ENCODE measurements around the gene TPH2.
A peak's percentile ranks its signal among the peaks of the same experiment; 100 is the strongest.

Gene TPH2

DNA sequence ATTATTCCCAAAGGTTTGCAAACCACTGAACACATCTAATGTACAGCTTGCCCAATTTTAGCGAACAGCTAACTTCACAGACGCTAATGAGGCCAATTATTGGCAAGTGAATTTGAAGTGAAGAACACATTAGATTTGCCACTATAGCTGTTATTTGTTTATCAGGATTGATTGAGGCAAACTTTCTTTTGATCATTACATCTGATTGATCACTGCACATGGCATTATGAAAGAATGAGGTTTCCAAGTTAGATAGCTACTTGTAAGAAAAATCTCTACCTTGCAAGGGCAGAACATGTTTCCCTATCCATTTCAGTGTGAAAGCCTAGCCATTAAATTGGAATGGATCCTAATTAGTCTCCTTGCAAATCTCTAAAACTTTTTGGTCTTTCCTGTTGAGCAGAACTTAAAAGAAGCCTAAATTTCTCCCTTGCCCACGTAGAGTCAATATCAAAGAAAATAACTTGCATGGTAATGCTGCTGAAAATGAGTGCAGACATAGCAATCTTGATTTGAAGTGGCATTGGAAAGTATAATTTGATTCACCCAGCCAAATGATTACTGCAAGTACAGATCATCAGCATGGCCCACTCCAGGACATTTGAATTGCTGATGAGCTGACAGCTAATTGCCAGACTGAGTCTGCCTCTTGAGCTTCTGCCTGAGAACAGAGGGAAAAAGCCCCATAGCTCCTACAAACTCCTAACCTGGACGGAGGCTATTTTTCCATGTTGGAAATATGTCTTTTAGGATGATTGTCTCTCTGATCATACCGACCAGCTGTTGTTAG, 98.6 kb downstream of the TPH2 start:
- DNase-seq = no peak

DNA sequence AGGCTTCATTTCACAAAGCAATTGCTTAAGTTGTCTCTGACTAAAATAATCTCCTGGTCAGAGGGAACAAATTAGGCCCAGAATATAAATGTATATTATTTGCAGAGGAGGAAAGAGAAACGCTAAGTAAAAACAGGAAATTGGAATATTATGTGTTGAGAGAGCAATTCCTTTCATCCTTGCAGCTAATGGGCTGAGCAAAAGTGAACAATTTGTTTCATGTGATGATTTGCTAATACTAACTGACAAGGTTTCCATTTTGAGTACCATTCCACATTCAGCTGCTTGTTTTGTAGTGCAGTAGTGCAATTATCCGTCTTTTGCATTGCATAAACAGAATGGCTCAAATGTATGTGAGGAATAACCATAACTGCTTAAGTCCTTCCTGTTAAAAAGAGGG, 103.2 kb downstream of the TPH2 start:
- no peak for DNase-seq

- DNase-seq = no peak
Observed at GRCh38 chr12:72053604-72054003, 115.0 kb downstream of the TPH2 start.

- no peak for DNase-seq
Observed at GRCh38 chr12:72054511-72054910, 115.9 kb downstream of the TPH2 start.

- DNase-seq = peak; percentile 39
Observed at GRCh38 chr12:72057330-72057914, 118.8 kb downstream of the TPH2 start.

DNA sequence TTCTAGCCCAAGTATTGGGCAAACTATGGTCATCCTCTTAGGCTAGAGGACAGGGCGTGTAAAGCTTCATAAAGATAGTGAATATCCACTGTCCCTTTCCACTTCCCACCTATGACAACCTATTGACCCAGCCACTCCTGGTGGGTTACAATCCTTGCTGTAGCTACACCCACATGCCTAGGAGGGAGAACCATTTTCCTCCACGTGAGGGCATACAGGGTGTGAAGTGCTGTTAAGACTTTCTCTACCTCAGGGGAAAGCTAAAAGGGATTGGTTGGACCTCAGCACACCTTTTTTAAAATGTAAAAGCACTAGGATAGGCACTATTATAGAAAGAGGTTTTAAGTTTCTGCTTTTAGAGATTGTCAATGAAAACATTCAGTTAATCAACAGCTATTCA, 124.4 kb downstream of the TPH2 start:
- no peak for DNase-seq

DNA sequence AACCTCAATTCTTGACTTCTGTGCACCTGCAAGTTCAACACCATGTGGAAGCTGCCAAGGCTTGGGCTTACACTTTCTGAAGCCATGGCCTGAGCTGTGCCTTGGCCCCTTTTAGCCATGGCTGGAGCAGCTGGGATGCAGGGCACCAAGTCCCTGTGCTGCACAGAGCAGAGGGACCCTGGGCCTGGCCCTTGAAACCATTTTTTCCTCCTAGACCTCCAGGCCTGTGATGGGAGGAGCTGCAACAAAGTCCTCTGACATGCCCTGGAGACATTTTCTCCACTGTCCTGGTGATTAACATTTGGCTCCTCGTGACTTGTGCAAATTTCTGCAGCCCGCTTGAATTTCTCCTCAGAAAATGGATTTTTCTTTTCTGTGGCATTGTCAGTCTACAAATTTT, 132.4 kb downstream of the TPH2 start:
- no peak for DNase-seq

DNA sequence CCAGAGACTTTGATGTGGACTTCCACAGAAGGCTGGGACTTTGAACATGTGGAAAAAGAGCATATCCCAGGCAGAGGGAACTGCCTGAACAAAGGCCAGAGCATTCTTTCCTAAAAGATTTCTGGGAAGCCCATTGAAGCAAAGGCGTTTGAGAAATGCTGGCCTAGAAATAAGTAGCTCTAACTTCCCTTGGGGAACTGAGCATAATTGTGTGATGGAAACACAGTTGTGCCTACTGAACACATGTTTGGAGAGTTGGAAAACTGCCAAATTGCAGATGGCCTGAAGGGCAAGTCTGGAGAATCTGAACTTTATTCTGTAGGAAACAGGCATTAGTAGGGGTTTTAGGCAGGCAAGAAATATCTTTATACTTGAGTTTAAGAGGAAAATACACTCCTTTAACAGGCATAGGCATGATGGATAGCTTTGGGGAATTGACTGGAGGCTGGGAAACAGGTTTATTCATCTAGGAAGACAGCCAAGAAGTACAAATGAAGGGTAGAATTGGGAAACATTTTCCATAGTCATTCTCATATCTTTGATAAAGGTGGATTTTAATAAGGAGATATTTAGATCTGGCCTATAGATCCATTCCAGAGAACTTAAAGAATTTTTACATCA, 134.1 kb downstream of the TPH2 start:
- DNase-seq = no peak

DNA sequence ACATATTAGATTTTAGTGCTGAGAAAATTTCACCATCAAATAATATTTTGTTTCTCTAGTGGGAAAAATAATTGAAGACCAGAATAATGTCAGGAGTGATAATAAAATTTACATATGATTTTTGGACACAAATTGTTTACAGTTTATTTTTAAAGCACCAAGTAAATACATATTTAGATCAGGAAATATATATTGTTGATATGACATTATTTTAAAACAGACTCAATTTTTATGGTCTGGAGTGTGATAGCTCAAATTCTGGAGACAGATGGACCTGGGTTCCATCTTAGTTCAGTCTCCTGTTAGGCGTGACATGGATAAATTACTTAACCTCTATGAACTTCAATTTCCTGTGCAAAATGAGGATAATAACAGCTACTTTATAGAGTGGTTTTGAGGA, 135.4 kb downstream of the TPH2 start:
- no peak for DNase-seq

DNA sequence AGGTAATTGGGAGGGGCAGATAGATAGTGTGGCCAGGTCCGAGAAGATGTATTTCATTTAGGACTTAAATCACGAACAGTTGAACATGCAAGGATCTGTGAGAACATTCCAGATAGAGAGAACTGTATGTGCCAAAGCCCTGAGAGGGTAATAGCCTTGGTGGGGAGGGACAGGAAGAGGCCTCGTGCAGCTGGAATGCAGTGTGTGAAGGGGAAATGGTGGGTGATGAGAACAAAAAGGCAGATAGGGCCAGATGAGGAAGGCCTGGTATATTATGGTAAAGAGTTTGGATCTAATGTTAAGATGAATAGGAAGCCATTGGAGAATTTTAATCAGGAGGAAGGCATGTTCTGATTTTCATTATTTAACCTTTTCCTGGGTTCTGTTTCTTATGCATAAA, 136.3 kb downstream of the TPH2 start:
- DNase-seq = no peak

DNA sequence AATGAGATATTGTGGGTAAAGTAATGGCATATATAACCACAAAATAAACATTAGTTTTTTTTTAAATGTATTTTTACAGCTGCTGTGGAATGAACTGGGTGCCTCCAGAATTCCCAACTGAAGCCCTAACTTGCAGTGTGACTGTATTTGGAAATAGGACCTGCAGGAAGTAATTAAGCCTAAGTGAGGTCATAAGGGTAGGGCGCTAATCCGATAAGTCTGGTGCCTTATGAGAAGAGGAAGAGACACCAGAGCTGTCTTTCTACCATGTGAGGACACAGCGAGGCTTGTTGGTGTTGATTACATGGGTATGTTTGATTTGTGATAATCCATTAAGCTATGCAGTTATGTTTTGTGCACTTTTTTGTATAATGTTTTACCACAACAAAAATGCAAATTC, 136.8 kb downstream of the TPH2 start:
- DNase-seq = peak; percentile 54

DNA sequence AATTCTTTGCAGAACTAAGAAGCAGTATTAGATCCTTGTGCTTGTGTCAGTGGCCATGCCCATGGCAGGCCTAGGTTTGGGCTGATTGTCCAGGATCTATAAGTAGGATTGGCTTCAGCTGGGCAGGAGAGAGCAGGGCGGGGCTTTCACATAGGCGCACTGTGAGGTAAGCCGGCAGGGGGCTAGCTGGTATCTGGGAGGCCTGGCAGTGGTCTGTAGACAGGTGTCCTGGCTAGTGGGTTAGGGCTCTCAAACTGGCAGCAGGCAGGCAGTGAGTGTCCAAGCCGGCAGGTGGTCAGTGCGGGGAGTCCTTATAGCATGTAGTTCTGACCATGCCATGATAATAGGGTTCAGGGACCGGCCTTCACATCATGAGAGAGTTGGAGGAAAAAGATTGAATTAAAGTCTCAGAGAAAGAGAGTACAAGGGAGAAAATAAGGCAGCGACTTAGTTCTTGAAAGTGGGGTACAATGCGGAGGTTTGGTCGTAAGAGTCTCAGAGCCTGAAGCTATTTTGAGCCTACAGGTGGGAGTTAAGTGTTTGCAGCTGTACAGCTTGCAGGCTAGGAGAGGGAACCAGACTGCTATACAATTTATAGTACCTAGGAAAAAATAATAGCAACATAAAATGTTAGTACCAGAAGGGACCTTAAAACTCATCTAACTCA, 137.4 kb downstream of the TPH2 start:
- DNase-seq = peak; percentile 83

DNA sequence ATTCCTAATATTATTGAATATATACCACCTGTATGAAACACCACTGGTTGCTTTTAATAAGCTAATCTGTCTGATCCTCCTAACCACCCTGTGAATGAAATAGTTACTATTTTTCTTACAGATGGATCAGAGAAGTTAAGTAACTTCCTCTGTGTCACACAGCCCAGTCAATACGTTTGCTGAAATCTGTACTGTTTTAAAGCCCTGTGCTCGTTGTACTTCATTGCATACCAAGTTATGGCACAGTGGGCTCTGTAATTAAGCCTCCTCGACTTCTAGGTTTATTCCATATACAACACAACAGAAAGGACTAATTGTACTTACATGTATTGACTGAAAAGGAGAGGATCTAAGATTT, 137.9 kb downstream of the TPH2 start:
- DNase-seq = no peak

DNA sequence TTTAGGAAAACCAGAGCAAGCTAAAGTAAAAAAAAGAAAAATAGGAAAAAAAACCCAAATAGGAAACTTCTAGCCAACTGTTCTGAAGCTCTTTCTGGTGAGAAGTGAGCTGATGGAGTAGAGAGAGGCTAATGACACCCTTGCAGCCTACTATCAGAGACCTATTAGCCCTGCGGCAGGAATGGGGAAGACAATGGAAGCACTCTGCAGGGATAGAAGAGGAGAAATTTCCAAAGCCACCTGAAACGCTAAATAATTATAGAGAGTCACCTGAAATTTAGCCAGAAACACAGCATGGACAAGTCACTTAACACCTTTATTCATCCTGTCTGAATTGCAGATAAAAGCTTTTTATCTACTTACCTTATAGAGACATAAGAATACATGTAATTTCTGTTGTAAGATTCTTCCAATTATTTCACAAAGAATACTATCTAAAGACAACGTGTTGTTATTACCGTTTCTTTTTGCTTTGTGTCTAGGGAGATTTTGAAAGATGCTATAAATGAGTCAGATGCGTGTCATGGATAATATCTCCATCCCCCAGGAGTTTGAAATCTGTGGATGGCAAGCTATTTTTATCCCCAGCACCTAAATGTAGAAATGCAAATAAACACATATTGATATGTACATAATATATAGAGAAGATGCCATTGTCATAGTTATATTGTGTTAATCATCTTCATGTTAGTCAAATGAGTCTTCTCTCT, 138.6 kb downstream of the TPH2 start:
- peak; percentile 81 for DNase-seq

- DNase-seq = no peak
Observed at GRCh38 chr12:72081777-72082176, 143.1 kb downstream of the TPH2 start.
